HG03108 (cell line): ENCODE measurements around the gene ZNF292.
A peak's percentile ranks its signal among the peaks of the same experiment; 100 is the strongest.
"Not testable (repeated sequence)": the region's sequence is repeated elsewhere in the genome, so short reads cannot be mapped to it uniquely, and the experiment has no call there.

Source experiments
- ATAC-seq: cut with Tn5 transposase; IDR thresholded peaks from one replicate; pipeline ENCODE4 v1.9.1; 2021; ENCODE audit warnings: moderate library complexity; ENCODE audit not compliant: unreplicated experiment

Gene ZNF292

DNA sequence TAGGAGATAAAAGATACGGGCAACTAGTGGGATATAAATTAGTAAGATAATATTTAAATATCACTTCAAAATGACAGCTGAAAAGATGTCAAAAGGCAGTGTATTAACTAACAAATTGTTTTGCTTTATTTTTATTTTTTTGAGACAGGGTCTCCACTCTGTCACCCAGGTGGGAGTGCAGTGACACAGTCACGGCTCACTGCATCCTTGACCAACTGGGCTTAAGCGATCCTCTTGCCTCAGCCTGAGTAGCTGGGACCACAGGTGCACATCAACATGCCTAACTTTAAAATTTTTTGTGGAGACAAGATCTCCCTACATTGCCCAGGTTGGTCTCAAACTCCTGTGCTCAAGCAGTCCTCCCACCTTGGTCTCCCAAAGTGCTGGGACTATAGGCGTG, 5.9 kb downstream of the ZNF292 start:
- ATAC-seq = no peak

DNA sequence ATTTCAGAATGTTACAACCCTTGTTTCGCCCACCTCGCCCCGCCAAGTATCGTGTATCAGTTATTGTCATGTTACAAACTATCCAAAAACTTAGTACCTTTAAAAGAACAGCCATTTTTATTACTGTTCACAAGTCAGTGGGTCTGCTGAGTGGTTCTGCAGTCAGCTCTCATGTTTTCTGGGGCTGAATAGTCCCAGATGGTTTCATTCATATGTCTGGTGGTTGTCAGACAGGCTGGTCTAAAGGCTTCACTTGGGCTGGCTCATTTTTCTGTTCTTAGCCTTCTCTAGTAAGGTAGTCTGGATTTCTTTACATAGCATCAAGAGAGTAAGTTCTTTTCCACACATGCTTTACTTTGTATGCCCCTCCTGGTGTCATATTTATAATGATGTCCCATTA, 8.6 kb downstream of the ZNF292 start:
- ATAC-seq = no peak

DNA sequence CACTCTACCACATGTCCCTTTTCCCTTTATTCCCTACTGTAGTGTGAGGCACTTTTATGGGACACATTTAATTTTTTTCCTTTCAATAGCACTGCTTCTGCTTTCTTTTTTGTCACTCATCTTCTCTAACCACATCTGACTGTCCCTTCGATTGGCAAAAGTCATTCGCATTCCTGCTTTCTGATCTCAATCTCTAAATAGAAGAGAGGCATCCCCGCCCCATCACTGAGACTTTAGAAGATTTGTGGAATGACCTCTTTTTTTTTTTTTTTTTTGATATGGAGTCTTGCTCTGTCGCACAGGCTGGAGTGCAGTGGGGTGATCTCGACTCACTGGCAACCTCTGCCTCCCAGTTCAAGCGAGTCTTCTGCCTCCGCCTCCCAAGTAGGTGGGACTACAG, 9.1 kb downstream of the ZNF292 start:
- ATAC-seq = no peak

DNA sequence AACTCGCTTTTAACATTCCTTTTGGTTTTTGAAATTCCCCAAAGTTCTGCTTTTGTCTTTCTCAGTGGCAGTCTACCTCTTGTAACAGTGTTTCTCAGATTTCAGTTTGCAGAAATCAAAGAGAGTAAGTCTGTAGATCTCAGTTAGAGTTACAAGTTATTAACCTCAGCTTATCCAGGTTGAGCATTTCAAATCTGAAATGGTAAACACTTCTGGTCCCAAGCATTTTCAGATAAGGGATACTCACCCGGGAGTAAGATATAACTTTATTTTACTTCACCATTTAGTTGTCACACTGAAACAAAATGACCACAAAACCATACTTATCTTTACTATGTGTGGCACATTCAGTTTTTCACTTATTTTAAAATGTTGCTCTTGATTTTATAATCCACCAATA, 9.8 kb downstream of the ZNF292 start:
- ATAC-seq = no peak

DNA sequence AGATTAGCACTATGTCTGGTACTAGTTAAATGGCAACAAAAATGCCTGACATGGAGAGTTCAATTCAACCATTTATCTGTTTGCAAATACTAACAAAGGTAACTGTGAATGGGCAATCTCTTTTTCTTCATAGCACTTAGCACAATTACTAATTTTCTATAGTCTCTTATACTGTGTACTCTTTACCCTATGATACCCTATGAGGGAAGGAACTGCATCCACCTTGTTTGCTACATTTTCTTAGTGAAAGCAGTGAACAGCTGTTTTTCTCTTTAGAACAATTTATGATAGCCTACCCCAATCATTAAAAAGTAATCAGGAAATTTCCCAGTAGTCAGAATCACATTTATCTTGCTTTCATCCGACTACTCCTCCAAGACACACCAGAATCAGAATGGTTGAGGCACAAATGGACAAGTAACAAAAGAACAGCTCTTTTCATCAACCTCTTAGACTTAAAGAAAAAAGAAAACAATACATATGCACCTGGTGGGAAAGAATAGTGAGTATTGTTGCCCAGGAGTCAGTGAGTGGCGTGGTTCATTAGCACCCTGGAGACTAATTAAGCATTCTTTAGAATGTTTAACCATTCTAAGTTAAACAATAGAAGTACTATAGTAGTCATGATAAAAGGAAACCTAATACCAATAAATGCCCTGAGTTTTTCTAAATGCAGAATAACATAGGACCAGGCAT, 16.7 kb downstream of the ZNF292 start:
- no peak for ATAC-seq

DNA sequence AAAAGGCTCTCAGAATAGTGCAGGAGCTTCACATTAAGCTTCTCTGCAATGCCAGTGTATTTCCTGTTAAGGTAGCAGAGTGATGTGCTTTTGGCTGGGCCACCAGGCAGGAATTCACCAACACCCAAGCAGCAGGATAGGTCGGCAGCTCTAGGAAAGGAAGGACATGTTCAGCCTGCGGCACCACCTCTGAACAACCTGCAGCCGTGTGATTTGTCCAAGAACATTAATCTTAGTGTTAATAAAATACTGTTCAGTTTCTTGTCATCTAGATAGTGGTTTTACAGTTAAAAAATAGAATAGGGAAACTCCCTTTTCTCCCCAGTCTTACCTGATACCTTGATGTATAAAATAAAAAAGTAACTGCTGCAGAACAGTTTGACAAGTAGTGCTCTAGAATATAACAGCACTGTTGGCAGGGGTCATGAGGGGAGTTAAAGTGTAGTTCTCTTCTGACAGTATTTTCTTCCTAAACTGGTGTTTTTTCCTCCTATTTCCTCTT, 18.8 kb downstream of the ZNF292 start:
- ATAC-seq = peak; percentile 53

DNA sequence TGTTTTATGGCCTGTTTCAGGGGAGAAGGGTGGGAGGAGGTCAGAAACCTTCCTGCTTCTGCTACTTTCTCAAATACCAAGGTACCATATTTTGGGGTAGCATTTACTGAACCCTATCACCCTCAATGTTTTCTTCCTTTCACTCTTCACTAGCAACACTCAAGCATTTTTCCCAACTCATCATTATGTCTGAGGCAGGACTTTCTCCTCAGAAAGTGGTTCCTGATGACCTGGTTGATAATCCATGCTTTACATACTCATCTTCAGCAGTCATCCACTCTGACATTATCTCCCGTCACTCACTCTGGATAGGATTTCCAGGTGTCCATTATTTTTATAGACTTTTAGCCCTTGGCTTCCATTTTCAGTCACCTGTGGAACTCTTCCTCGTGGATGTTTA, 21.1 kb downstream of the ZNF292 start:
- ATAC-seq = no peak

DNA sequence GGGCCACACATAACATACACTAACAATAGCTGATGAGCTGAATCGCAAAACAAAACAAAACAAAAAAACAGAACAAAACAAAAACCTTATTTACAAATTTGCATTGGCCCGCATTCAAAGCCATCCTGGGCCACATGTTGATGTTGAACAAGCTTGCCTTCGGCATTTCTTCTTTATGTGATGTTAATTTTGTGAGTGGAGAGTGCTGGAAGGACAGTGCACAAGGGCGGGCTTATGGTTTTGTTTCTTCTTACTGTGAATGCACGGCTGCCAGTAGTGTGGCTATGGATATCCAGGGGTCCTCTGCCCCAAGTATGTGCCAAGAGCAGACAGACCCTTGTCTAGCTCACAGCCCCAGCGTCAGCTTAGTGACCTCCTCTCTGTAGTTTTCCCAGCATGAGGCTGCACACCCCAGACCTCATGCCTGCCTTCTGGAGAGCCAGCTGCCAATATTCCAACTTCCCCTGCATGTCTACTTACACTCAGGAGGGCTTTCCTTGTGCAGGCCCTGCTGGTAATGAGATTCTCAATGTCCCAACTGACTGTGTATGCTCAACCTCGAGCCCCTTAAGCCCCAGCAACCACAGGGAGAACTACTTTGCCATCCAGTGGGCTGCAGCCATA, 24.9 kb downstream of the ZNF292 start:
- ATAC-seq = no peak

DNA sequence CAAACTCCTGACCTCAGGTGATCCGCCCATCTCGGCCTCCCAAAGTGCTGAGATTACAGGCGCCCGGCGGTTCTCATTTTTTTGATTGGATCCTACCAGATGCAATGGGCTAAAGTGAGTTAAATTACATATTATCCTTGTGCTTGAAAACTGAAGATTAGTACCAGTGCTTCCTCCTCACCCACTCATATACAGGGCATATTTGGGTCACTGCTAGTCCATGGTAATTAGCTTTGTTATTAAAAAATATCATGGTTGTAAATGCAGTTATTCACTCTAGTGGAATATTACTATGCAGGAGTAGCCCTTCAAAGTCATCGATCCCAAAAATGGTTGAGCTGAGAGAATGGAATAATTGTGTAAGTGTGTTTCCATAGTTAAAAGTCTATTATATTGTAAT, 26.5 kb downstream of the ZNF292 start:
- no peak for ATAC-seq

DNA sequence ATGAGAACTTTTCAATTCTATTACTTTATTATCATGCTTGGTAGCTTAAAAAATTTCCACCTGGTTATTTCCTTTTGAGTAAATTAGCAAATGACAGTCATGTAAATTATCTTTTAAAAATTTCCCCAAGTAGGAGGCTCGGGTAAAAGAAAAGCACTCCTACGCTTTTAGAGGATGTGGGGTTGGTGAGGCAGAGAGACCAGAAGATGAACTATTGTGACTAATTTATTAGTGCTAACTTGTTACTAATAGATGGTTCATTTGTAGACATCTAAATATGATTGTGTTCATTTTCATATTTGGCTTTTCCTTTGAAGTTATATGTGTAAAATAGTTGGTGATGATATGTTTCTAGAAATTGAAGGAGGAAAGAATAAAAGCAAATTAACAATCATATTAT, 27.0 kb downstream of the ZNF292 start:
- ATAC-seq = peak; percentile 70

DNA sequence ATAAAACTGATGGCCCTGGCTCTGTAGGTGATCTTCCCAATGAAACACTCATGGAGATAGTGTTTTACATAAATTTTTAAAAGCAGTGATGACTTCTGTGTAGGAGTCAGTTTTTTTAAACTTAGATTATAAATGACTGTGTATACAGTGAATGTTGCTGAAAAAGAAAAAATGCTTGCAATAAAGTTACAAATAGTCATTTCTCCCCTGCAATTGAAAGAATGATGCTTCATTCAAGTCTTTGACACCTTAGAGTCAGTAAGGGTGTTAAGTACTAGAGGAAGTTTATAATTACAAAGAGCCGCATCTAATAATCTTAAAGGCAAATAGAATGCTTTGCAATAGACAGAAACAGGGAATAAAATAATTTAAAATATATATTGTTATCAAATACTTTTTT, 27.6 kb downstream of the ZNF292 start:
- no peak for ATAC-seq

DNA sequence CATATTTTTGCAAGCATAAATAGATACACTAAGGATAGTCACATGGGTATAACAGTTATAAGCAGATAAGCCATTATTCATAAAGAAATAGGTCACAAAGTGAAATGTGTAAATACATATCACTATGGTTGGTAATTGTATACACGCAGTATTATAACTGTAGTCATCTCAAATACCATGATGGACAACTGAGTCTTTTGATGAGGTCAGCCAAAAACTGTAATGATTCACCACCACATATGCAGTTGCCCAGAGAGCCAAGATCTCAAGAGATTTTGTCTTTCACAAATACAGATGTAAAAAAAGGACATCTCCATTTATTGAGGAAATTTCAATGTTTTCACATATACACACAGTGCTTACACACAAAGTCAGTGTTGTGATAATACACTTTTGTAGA, 28.3 kb downstream of the ZNF292 start:
- no peak for ATAC-seq

DNA sequence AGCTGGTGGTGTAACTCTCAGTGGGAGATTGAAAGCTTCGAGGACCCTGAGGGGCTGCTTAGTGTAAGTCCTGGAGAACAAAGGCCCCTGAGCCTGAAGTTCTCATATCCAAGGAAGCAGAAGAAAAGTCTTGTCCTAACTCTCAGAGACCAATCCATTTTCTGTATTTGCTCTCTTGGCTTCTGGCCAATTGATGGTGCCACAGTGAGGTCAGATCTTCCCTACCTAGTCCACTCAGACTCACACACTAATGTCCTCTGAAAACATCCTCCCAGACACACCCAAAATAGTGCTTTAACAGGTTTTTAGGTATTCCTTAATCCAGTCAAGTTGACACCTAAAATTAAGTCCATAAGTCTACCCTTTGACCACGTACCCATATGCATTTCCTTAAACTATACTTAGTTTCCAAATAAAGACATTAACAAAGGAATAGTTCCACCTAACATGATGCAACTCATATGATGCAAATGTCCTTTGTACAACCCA, 29.4 kb downstream of the ZNF292 start:
- ATAC-seq = no peak

DNA sequence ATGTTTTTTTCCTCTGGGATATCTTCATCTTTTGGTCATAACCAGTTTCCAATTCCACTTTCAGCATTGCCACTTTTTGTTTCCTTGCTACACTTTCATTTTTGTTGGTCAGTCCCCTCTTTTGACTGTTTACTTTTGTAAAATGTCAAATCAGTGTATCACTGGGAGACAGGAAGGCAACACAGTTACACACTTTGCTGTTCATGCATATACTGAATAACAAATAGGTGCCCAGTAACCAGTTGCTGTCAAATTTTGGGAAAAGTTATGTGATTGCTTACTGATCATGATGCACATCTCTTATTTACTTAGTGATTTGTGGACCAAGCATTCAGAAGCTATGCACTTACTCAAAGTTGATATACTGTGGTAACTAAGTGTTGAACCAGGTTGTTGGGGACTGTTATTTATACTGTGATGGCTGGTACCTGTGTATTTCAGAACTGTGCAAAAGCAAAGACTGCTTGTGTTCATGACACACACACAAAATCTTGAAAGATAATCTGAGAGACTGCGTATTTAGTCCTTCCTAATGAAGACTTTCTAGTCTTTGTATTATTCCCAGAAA, 41.0 kb downstream of the ZNF292 start:
- ATAC-seq = no peak

DNA sequence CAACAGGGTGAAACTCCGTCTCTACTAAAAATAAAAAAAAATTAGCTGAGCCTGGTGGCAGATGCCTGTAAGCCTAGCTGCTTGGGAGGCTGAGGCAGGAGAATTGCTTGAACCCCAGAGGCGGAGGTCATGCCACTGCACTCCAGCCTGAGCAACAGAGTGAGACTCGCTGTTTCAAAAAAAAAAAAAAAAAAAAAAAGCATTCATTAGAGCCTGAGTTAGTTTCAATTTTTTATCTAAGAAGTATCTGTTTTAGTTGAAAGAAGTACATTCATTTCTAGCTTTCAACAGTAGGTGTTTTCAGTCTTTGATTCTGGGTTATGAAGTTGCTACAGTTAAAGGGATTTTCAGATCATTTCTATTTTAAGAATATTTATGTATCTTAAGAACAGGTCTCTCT, 42.2 kb downstream of the ZNF292 start:
- peak; percentile 71 for ATAC-seq

DNA sequence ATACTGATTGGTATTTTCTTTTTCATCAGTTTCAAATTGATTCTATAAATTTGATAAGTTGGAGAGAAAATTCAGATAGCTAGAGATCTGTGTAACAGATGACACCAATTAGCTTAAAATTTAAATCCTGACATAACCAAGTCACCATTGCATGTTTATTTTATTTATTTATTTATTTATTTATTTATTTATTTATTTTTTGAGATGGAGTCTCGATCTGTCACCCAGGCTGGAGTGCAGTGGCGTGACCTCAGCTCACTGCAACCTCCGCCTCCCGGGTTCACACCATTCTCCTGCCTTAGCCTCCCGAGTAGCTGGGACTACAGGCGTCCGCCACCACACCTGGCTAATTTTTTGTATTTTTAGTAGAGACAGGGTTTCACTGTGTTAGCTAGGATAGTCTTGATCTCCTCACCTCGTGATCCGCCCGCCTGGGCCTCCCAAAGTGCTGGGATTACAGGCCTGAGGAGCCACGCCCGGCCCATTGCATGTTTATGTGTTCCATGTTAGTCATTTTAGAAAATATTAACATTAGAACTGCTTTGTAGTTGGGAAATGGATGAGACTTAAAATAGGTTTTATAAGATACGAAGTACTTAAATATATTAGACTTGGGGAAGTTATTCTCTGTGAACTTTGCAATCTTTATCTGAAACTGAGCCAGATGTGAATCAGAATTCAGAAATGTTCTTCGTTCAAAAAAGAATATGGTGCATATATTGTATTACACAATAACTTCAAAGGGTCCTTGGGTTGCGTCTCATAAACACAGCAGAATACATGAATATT, 42.9 kb downstream of the ZNF292 start:
- ATAC-seq = not testable (repeated sequence)

DNA sequence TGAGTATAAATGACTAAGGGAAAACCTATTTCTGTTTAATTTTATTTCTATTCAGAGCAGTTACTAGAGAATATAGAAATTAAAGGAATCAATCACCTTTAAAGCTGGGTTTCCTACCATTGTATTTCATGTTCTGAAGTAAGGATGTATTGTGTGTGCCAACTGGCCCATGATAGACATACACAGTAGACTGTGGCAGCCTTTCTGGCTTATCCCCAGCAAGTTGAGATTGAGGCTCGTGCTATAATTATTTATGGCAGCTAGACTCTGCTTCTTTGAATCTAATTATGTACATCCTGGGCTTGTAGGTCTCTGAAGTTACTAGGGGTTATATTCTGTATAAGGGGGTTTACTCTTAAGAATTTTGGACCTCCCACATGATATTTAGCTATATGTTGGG, 44.4 kb downstream of the ZNF292 start:
- no peak for ATAC-seq

DNA sequence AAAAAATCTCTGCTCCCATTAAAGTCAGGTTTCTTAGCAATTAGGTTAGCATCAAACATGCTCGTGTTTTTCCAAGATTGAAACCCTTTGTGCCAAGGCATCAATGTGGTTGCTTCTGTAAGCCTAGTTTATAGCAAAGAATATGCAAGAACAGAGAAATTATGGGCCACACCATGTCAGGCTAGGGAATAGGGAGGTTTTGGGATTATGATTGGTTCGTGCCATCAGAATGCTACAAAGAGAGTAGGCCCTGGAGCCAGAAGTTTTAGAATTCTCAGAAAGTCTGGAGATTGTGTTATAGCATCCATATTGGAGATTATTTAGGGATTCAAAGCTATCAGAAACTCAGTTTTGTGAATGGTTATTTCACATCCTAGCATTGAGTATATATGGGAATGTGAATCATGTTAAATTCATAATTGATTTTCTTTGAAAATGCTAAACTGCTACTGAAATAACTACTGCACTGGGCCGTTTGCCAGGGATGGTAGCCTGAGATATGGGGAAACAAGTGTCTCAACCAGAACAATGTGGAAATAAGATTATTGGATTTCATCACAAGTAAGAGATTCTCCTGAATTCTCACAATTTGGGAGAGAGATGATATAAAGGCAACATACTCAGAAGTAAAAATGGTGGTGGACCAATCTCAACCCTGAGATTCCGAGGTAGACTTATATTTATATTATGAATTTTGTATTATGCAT, 45.3 kb downstream of the ZNF292 start:
- no peak for ATAC-seq

DNA sequence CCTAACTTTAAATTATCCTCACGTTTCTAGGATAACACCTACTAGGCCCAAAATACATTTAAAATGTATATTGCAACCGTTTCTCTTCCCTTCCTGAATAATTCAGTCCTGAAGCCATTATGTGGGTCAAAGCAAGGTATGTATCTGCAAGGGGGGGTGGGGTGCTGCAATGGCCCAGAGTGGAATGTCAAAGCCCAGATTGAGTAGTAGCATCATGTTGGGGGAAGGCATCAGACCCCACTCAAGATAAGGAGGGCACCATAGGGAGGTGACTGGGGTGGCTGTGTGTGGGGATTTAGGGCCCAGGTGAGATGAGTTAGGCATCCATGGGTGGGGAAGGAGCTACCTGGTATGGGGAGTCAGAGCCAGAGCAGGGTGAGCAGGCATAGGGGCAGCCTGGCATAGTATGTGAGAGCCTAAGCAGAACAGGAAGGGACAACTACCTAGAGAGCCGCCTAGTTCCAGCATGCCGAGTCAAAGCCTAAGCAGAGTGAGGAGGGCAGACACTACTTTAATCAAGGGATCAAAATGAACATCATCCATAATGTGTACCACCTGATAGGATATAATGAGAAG, 48.2 kb downstream of the ZNF292 start:
- no peak for ATAC-seq

DNA sequence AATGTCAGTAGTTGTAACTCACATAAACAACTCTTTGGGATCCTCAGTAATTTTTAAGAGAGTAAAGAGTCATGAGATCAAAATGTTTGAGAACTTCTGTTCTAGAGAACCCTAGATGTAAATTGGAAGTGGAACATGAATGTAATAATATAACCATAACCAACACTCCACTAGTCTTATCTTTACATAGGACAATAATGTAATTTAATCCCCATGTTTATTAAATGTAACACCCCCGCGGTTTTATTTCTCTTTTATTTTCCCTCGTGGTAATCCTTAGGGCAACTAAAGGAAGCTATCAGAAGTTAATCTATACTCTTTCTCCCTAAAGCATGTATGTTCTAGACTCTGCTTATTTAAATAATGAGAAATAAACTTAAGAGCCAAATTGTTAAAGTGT, 54.4 kb downstream of the ZNF292 start:
- no peak for ATAC-seq

DNA sequence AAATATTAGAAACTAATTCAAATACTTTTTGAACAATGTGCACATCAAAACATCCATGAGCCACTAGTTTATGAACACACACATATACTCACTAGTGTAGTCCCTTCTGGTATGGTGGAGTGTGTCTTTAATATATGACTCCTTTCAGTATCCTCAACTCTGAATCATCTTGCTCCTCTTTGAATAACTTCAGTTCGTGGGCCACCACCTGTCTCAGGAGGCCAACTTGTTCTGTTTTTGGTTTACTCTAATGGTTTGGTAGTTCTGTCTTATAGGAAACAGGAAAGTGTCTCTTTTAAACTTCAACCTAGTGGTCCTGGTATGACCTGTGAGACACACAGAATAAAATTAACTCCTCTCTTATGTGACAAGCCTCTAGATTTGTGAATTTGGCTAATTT, 55.6 kb downstream of the ZNF292 start:
- peak; percentile 96 for ATAC-seq
